ENCODE results near the gene LITAF. TPM values are rescaled to one million over a fixed set of nuclear protein-coding genes. Genes with fewer than 3 reads are reported as not detected.

LITAF gene
- total RNA-seq, 1 experiment from 2014 or later = 84.2 TPM

- CTCF ChIA-PET = no interaction called here
- no peaks in the 10 kb centered on the region for H4K20me1 ChIP-seq (ENCODE audit: insufficient read depth)
- TF ChIP-seq ZBTB33 (IDR thresholded peaks at IDR 0.05; ENCODE audit: extremely low read depth, insufficient replicate concordance, low read length) (no peak), POLR2AphosphoS5 (IDR thresholded peaks at IDR 0.05; ENCODE audit: low read depth, low read length) (no peak), FOSL1 (IDR thresholded peaks at IDR 0.05; ENCODE audit: low read depth) (no peak), YY1 (IDR thresholded peaks at IDR 0.05; ENCODE audit: extremely low read depth, insufficient replicate concordance, low read depth, low read length) (no peak), POLR2A (IDR thresholded peaks at IDR 0.05; ENCODE audit: borderline replicate concordance, extremely low read depth, insufficient read depth, insufficient read length) (no peak), CBX3 (IDR thresholded peaks at IDR 0.05; ENCODE audit: low read depth) (no peak), CEBPB (IDR thresholded peaks at IDR 0.05; ENCODE audit: low read depth) (no peak), EGR1 (IDR thresholded peaks at IDR 0.05; ENCODE audit: low read depth) (no peak), EZH2phosphoT487 (IDR thresholded peaks at IDR 0.05; ENCODE audit: borderline replicate concordance) (no peak), MAX (IDR thresholded peaks at IDR 0.05) (no peak), TCF7L2 (IDR thresholded peaks at IDR 0.05; ENCODE audit: borderline replicate concordance, extremely low read depth, insufficient read depth, insufficient read length) (no peak), REST (IDR thresholded peaks at IDR 0.05; ENCODE audit: low read depth) (no peak)
- no peak overlapping the region for H3K27ac ChIP-seq (ENCODE audit: low read depth, low read length)
- 0 out of 4 replicates have a peak, but pooled peaks cover 0 to 5% of the 10 kb centered on the region in 2 experiments for H3K4me1 ChIP-seq (ENCODE audit: control insufficient read depth in 1 of 2, insufficient read depth in 2 of 2, low read length in 2 of 2)
- no peaks in the 10 kb centered on the region for H3K27me3 ChIP-seq (ENCODE audit: insufficient read depth, low read length)
- H3K9me2 ChIP-seq (ENCODE audit: insufficient read depth) = no peaks in the 10 kb centered on the region
- no peak for DNase-seq (ENCODE audit: low read depth, low spot score)
- no peak for ATAC-seq
- BruUV-seq (replicated peaks) = no TSS peak
- H3K4me3 ChIP-seq (replicated peaks in 1 of 2; ENCODE audit: low read depth in 1 of 2, low read length in 2 of 2) = no peak overlapping the region
- H2AFZ ChIP-seq (ENCODE audit: low read depth, low read length, poor library complexity, severe bottlenecking) = no peak overlapping the region
- H3K9me3 ChIP-seq (ENCODE audit: control insufficient read depth in 1 of 2, insufficient read depth in 1 of 2, low read depth in 1 of 2, low read length in 2 of 2) = no peaks in the 10 kb centered on the region
- no peak overlapping the region for H3K9ac ChIP-seq (ENCODE audit: low read length)
- H3K79me2 ChIP-seq (ENCODE audit: insufficient read depth, low read length) = peaks cover 44% of the 10 kb centered on the region
- RAD21 ChIA-PET (ENCODE audit: low non-redundant PET in 1 of 2, low total read pairs in 2 of 2, uncharacterized antibody in 2 of 2, unreplicated experiment in 2 of 2) = no interaction called here
- intact Hi-C loops (cut with micrococcal nuclease) = no loop called here
- POLR2A ChIA-PET = no interaction called here
- peaks cover 0 to 4% of the 10 kb centered on the region in 2 experiments; a peak in 1 of 4 replicates for H3K36me3 ChIP-seq (ENCODE audit: control insufficient read depth in 1 of 2, insufficient read depth in 2 of 2, low read length in 2 of 2)
- no peak overlapping the region for H3K4me2 ChIP-seq (ENCODE audit: low read length)
Measured at GRCh38 chr16:11562941-11563340, 23.8 kb downstream of the LITAF start.

All from HCT116 (cell line).